HepG2 (cell line): Measurements from ENCODE around the gene PLGRKT. TPM values are rescaled to one million over a fixed set of nuclear protein-coding genes. Genes with fewer than 3 reads are reported as not detected.

ENCODE experiments used
- ATAC-seq: fragments of 200-7000 bp; cut with Tn5 transposase; 3 replicates; pipeline ENCODE4 v1.9.1; 2020; ENCODE audit warnings: mild to moderate bottlenecking, moderate library complexity
- BruUV-seq: library from RNA; stranded (reverse); fragments of 400-500 nt; replicated peaks from 2 replicates; lab custom pipeline; 2021; lab: Mats Ljungman, UMichigan
- CTCF ChIA-PET: fragments of 300-600 bp; formaldehyde crosslinking; extraction: SDS; loops from one replicate; lab custom pipeline; 2021; ENCODE audit warnings: low total read pairs, inconsistent platforms, low intra/inter-chr PET ratio; lab: Yijun Ruan, JAX
- POLR2A ChIA-PET: fragments of 350-600 bp; sonication (Branson Sonifier 250); formaldehyde crosslinking; loops from one replicate; lab custom pipeline; 2020; ENCODE audit warnings: antibody characterized with exemption, inconsistent platforms; lab: Yijun Ruan, JAX
- DNase-seq: peaks from one replicate; pipeline ENCODE4 v3.0.0-alpha.2; 2015; ENCODE audit warnings: low spot score
- FAIRE-seq: peaks from 3 replicates; lab custom pipeline; 2011; peaks lifted over from hg19 to GRCh38; lab: Jason Lieb, UNC
- H2AFZ ChIP-seq: one replicate; pipeline ENCODE4 v1.6.1; 2011; ENCODE audit warnings: low read length, inconsistent platforms
- H3K27ac ChIP-seq: fragments of 300-600 bp; 3 replicates; pipeline ENCODE4 v1.8.0; 2011; ENCODE audit warnings: mixed run types, mild to moderate bottlenecking, mixed read lengths, low read length, inconsistent platforms; ENCODE audit not compliant: insufficient read depth; ENCODE audit errors: extremely low read length
- H3K27me3 ChIP-seq, 2 experiments: fragments of 200-600 bp in 1 of 2; 2 replicates in 1 of 2; 3 replicates in 1 of 2; pipeline versions ENCODE4 v1.6.0 to v1.8.0; 2011; ENCODE audit warnings: low read length in 2 of 2, mild to moderate bottlenecking in 2 of 2, moderate library complexity in 2 of 2, inconsistent platforms in 1 of 2; ENCODE audit not compliant: insufficient read depth in 2 of 2, control insufficient read depth in 1 of 2
- H3K36me3 ChIP-seq, 2 experiments: fragments of 200-600 bp in 1 of 2; replicated peaks in 1 of 2; 2 replicates in 1 of 2; 3 replicates in 1 of 2; pipeline versions ENCODE4 v1.5.1 to v1.8.0; 2011; ENCODE audit warnings: low read length in 2 of 2, inconsistent platforms in 1 of 2; ENCODE audit not compliant: insufficient read depth in 2 of 2, control insufficient read depth in 1 of 2
- H3K4me1 ChIP-seq: 2 replicates; pipeline ENCODE4 v1.5.1; 2012; ENCODE audit warnings: low read length, inconsistent platforms; ENCODE audit not compliant: insufficient read depth
- H3K4me2 ChIP-seq: 2 replicates; pipeline ENCODE4 v1.6.0; 2011; ENCODE audit warnings: low read depth, low read length, inconsistent platforms
- H3K4me3 ChIP-seq, 3 experiments: fragments of 200-600 bp in 1 of 3; sonication (generic), shearing (Covaris generic) in 1 of 3; replicated peaks in 1 of 3; 2 replicates each; pipeline ENCODE4 v1.5.1; 2011 to 2016; ENCODE audit warnings: low read length in 3 of 3, inconsistent platforms in 2 of 3, low read depth in 2 of 3, mild to moderate bottlenecking in 2 of 3, control low read depth in 1 of 3, mixed read lengths in 1 of 3; ENCODE audit not compliant: insufficient read depth in 1 of 3
- H3K79me2 ChIP-seq: one replicate; pipeline ENCODE4 v1.6.1; 2011; ENCODE audit warnings: low read length, inconsistent platforms; ENCODE audit not compliant: insufficient read depth
- H3K9ac ChIP-seq: 2 replicates; pipeline ENCODE4 v1.6.0; 2011; ENCODE audit warnings: mild to moderate bottlenecking, low read depth, low read length, inconsistent platforms; ENCODE audit not compliant: insufficient read depth
- H3K9me3 ChIP-seq: 2 replicates; pipeline ENCODE4 v1.5.1; 2012; ENCODE audit warnings: mild to moderate bottlenecking, low read length
- H4K20me1 ChIP-seq: 2 replicates; pipeline ENCODE4 v1.6.0; 2011; ENCODE audit warnings: inconsistent platforms, mild to moderate bottlenecking, low read length, moderate library complexity; ENCODE audit not compliant: insufficient read depth
- KLF15 ChIP-seq: sonication (generic); formaldehyde crosslinking; IDR thresholded peaks from 2 replicates; pipeline ENCODE4 v1.8.1; 2023; ENCODE audit warnings: borderline replicate concordance, mild to moderate bottlenecking, inconsistent platforms, missing genetic modification reagents, mixed read lengths
- REPIN1 ChIP-seq: sonication (generic); formaldehyde crosslinking; IDR thresholded peaks from 2 replicates; pipeline ENCODE4 v1.8.0; 2022; ENCODE audit warnings: missing genetic modification reagents, low read depth, mild to moderate bottlenecking, borderline replicate concordance
- RFXAP ChIP-seq: sonication (generic); formaldehyde crosslinking; IDR thresholded peaks from 2 replicates; pipeline ENCODE4 v1.4.0; 2020; ENCODE audit warnings: missing genetic modification reagents, borderline replicate concordance
- SMAD9 ChIP-seq: sonication (generic); formaldehyde crosslinking; IDR thresholded peaks from 2 replicates; pipeline ENCODE4 v1.5.1; 2020; ENCODE audit warnings: mild to moderate bottlenecking, missing genetic modification reagents
- SOX13 ChIP-seq, 3 experiments: fragments of 450-650 bp in 1 of 3; sonication (generic) in 1 of 3; formaldehyde crosslinking in 1 of 3; IDR thresholded peaks in 2 of 3; conservative IDR thresholded peaks in 1 of 3; 2 replicates each; pipeline versions ENCODE4 v1.5.0 to v1.6.1; 2016 to 2020; ENCODE audit warnings: antibody characterized with exemption in 1 of 3, mild to moderate bottlenecking in 1 of 3, missing compliant biosample characterization in 1 of 3, missing genetic modification reagents in 1 of 3, moderate library complexity in 1 of 3
- SOX5 ChIP-seq: IDR thresholded peaks from 2 replicates; pipeline ENCODE4 v1.6.1; 2016; ENCODE audit warnings: borderline replicate concordance
- ZNF746 ChIP-seq: sonication (generic); formaldehyde crosslinking; IDR thresholded peaks from 2 replicates; pipeline ENCODE4 v1.8.0; 2022; ENCODE audit warnings: mild to moderate bottlenecking, missing genetic modification reagents
- ZNF790 ChIP-seq: sonication (generic); formaldehyde crosslinking; IDR thresholded peaks from 2 replicates; pipeline ENCODE4 v1.8.0; 2022; ENCODE audit warnings: missing genetic modification reagents, mild to moderate bottlenecking, borderline replicate concordance
- ZSCAN20 ChIP-seq: sonication (generic); formaldehyde crosslinking; IDR thresholded peaks from 2 replicates; pipeline ENCODE4 v1.4.0; 2020; ENCODE audit warnings: missing genetic modification reagents, mild to moderate bottlenecking, borderline replicate concordance
- ZSCAN29 ChIP-seq: sonication (generic); formaldehyde crosslinking; conservative IDR thresholded peaks from 2 replicates; pipeline ENCODE4 v1.4.0; 2020; ENCODE audit warnings: mild to moderate bottlenecking, missing genetic modification reagents
- WGBS: methylation state at CpG from one replicate; pipeline ENCODE4 v1.1.6; 2017; ENCODE audit warnings: low lambda C conversion rate; 5-methylcytosine and 5-hydroxymethylcytosine counted together
- in situ Hi-C: cut with HindIII; loops from 2 replicates; pipeline ENCODE4 v1.10.0; 2017; ENCODE audit warnings: low pct_unique_long_range_greater_than_20kb; ENCODE audit not compliant: extremely low pct_ligation_motif_present
- intact Hi-C: fragments of 100-400 bp; cut with micrococcal nuclease; formaldehyde crosslinking; loops from one replicate; pipeline ENCODE4 v1.10.0; 2022; ENCODE audit not compliant: unreplicated experiment
- polyA plus RNA-seq, 8 experiments: library from polyadenylated mRNA; depleted of rRNA in 3 of 8; stranded (reverse) in 7 of 8; unstranded in 1 of 8; fragments of >200 nt; fragmentation: Illumina TruSeq in 4 of 8; extraction: Trizol in 4 of 8; gene quantifications; 2 replicates each; pipeline versions ENCODE4 v1.2.1 to v1.2.3, GENCODE V29; 2011 to 2016; ENCODE audit warnings: low read depth in 4 of 8, missing spikeins in 1 of 8, mixed read lengths in 1 of 8; ENCODE audit not compliant: insufficient read depth in 1 of 8
- total RNA-seq, 5 experiments: library from RNA; depleted of rRNA; stranded (reverse); fragments of >200 nt; fragmentation: Illumina TruSeq; extraction: Trizol; gene quantifications; 2 replicates each; pipeline ENCODE4 v1.2.3, GENCODE V29; 2016; ENCODE audit warnings: low read depth in 1 of 5

PLGRKT gene
- total and polyA plus RNA-seq, 2 of the 13 experiments (the other 11 are each of a cell fraction or from before 2014, with no cell fraction given) = 5.0 to 15.8 TPM

- TF ChIP-seq REPIN1 = no peak
Measured at GRCh38 chr9:5453673-5454072, 15.9 kb upstream of the PLGRKT start (continued).

GRCh38 chr9:5453004-5453403, 15.3 kb upstream of the PLGRKT start:
- no TSS peak for BruUV-seq
- no peak for DNase-seq
- WGBS = 64% methylated on average over 2 of the region's 2 CpGs
- no peaks in the 10 kb centered on the region for H3K36me3 ChIP-seq
- POLR2A ChIA-PET = no interaction called here
- peaks cover 8% of the 10 kb centered on the region for H3K4me1 ChIP-seq
- no peak overlapping the region for H3K9ac ChIP-seq
- TF ChIP-seq ZSCAN20 (CRISPR knock-in tag) (no peak), ZNF746 (no peak), SOX5 (CRISPR knock-in tag) (no peak), RFXAP (no peak), ZNF790 (CRISPR knock-in tag) (no peak), SMAD9 (CRISPR knock-in tag) (no peak), ZSCAN29 (CRISPR knock-in tag) (no peak), KLF15 (CRISPR knock-in tag) (no peak), SOX13 (IDR thresholded peaks at IDR 0.05) (no peak), SOX13 (CRISPR knock-in tag; conservative IDR thresholded peaks at IDR 0.05 in 1 of 2, IDR thresholded peaks at IDR 0.05 in 1 of 2) (no peak)
- TF ChIP-seq, all 625 proteins: peak for 0
- peaks cover 0 to 3% of the 10 kb centered on the region in 2 experiments; a peak in 1 of 5 replicates for H3K27me3 ChIP-seq
- no peak overlapping the region for H3K27ac ChIP-seq
- intact Hi-C loops (loop anchor here (5.0 kb wide), 1 partner anchor 319 kb away; no protein-coding TSS in a partner anchor), in situ Hi-C loops (no loop called here)
- H3K4me2 ChIP-seq = no peak overlapping the region
- no peaks in the 10 kb centered on the region for H3K79me2 ChIP-seq
- H2AFZ ChIP-seq = no peak overlapping the region
- no peak for ATAC-seq
- H3K4me3 ChIP-seq = no peak overlapping the region
- no peak for FAIRE-seq
- no peaks in the 10 kb centered on the region for H3K9me3 ChIP-seq
- CTCF ChIA-PET = no interaction called here
- H4K20me1 ChIP-seq = no peaks in the 10 kb centered on the region
